D721Med (cell line): ENCODE data around the gene CAMK1D.
A peak's percentile ranks its signal among the peaks of the same experiment; 100 is the strongest.

Experiments used
- DNase-seq: peaks from one replicate; pipeline ENCODE4 v3.0.0; 2011; ENCODE audit warnings: low spot score; ENCODE audit not compliant: insufficient read length
- FAIRE-seq: peaks from 2 replicates; lab custom pipeline; 2011; peaks lifted over from hg19 to GRCh38; lab: Jason Lieb, UNC
- TF ChIP-seq, protein P1 (sequence below): IDR thresholded peaks from 2 replicates; pipeline ENCODE4 v1.5.1; 2012; ENCODE audit warnings: mild to moderate bottlenecking, control low read depth; ENCODE audit not compliant: insufficient read depth; ENCODE audit errors: missing control alignments

The CAMK1D gene

DNA sequence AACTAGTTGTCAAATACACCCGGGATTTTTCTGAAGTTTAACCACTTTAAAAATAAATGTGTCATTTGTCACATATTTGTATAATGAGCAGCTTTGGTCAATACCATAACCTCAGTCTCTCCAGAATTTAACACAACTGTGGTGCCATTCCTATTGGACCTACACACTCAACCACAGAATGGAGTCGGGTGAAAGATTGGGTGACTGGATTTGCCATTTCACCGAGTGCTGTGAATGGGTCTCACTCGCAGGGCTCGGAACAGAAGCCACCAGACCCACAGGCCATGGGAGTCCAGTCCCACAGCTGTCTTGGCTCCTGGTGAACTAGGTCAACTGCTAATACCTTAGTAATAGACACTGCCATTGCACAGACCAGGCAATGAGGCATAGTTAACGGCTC lies 353.8 kb downstream of the CAMK1D start:
- DNase-seq (no peak), FAIRE-seq (no peak)
- TF ChIP-seq, protein P1, sequence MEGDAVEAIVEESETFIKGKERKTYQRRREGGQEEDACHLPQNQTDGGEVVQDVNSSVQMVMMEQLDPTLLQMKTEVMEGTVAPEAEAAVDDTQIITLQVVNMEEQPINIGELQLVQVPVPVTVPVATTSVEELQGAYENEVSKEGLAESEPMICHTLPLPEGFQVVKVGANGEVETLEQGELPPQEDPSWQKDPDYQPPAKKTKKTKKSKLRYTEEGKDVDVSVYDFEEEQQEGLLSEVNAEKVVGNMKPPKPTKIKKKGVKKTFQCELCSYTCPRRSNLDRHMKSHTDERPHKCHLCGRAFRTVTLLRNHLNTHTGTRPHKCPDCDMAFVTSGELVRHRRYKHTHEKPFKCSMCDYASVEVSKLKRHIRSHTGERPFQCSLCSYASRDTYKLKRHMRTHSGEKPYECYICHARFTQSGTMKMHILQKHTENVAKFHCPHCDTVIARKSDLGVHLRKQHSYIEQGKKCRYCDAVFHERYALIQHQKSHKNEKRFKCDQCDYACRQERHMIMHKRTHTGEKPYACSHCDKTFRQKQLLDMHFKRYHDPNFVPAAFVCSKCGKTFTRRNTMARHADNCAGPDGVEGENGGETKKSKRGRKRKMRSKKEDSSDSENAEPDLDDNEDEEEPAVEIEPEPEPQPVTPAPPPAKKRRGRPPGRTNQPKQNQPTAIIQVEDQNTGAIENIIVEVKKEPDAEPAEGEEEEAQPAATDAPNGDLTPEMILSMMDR = no peak

- DNase-seq = no peak
- no peak for FAIRE-seq
- TF ChIP-seq, protein P1 = no peak
These were observed 354.5 kb downstream of the CAMK1D start for GRCh38 chr10:12703813-12704212.

- DNase-seq (no peak), FAIRE-seq (no peak)
- TF ChIP-seq, protein P1 = no peak
These were observed 355.1 kb downstream of the CAMK1D start for GRCh38 chr10:12704488-12704887.

DNA sequence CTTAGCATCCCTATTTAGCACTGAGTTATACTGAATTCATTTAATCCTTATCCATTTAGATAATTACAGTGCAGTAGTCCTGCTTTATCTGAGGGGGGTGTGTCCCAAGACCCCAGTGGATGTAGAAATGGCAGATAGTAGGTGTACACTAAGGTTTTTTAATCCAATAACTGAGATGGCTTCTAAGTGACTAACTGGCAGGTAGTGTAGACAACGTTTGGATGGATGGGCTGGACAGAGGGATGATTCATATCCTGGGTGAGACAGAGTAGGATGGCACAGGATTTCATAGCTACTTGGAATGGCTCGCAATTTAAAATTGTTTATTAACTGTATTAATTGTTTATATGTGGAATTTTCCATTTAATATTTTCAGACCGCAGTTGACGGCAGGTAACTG lies 356.6 kb downstream of the CAMK1D start:
- TF ChIP-seq, protein P1 = no peak
- no peak for FAIRE-seq
- DNase-seq = no peak

DNA sequence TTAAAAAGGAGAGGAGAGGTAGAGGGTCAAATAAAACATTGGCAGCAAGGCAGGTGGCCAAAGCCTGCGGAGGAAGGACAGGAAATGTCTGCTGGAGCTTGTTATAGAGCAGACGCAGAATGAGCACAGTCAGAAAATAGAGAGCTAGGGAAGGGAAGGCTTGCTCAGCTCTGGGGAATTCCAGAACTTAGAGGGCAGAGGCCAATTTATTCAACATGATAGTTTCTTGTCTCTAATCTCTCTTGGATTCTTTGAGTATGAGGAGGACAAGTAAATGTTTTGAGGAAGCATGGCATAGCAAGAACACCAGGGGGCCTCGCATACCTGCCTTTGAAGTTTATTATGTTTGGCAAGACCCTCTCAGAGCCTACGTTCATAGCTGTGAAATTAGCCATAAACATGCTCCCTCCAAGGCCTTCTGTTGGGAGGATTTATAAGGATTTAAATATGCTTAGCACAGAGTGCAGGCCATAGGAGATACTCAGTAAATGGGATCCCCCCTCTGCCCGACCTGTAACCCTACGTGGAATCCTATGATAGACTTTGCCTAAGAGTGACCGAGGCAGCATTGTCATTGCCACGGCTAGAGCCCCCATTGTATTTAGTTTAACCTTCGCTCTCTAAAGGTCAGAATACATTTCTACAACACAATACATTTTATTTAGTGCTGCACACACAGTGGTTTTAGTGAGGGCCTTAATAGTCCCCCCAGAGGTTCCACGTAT lies 358.3 kb downstream of the CAMK1D start:
- TF ChIP-seq, protein P1 = peak; percentile 57
- FAIRE-seq = peak; percentile 84
- no peak for DNase-seq

DNA sequence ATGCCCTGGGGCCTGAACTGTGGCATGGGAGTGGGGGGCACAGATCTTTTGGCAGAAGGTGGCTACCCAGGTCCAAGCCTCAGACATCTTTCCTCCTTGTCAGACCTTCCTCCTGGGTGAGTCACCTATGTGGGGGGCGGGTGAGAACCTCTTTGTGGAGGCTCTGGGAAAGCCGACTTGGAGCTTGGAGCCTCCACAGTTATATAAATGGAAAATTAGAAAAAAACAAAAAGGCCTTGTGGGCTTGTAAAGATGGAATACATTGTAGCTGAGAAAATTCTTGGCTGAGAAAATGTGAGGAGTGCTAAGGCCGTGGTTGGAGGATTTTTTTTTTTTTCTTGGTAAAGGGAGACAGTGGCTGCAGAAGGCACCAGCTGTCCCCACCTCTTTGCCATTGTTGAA lies 359.7 kb downstream of the CAMK1D start:
- DNase-seq (no peak), FAIRE-seq (no peak)

GRCh38 chr10:12709521-12709963 lies 360.2 kb downstream of the CAMK1D start:
- FAIRE-seq = no peak
- DNase-seq = no peak
- TF ChIP-seq, protein P1 = no peak

More for the DNA sequence above, 359.7 kb downstream of the CAMK1D start:
- TF ChIP-seq, protein P1 = no peak
